ENCODE data around the gene CCT5.

The CCT5 gene

DNA sequence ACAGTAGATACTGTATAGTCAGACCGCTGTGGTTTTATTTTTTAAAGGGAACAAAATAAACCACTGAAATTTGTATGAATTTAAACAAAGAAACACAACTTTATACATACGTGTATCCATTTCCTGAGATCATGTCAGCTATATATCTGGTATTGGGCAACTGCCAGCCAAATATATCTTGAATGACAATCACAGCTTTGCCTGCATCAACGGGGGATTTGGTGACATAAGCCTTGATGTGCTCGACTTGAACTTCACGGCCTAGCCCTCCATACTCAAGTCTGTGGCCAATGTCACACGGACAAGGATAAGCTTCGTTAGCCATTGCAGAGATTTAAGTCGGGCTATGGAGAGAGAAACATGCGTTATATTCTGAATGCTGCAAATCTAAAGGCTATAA, 40.4 kb downstream of the CCT5 start:
- Histone ChIP-seq H3K4me1 (ENCODE audit: control insufficient read depth, insufficient read depth, low read length) (peaks cover 30% of the 10 kb centered on the region), H3K9ac (ENCODE audit: low read length) (no peak overlapping the region), H3K9me3 (ENCODE audit: control insufficient read depth, low read length) (no peaks in the 10 kb centered on the region), H3K27me3 (replicated peaks; ENCODE audit: control insufficient read depth, insufficient read depth, low read length) (no peaks in the 10 kb centered on the region), H3K36me3 (ENCODE audit: control insufficient read depth, insufficient read depth, low read length, severe bottlenecking) (peaks cover 9% of the 10 kb centered on the region), H3K4me3 (ENCODE audit: low read length) (no peak overlapping the region)
- no peak for DNase-seq (ENCODE audit: low read depth)

DNA sequence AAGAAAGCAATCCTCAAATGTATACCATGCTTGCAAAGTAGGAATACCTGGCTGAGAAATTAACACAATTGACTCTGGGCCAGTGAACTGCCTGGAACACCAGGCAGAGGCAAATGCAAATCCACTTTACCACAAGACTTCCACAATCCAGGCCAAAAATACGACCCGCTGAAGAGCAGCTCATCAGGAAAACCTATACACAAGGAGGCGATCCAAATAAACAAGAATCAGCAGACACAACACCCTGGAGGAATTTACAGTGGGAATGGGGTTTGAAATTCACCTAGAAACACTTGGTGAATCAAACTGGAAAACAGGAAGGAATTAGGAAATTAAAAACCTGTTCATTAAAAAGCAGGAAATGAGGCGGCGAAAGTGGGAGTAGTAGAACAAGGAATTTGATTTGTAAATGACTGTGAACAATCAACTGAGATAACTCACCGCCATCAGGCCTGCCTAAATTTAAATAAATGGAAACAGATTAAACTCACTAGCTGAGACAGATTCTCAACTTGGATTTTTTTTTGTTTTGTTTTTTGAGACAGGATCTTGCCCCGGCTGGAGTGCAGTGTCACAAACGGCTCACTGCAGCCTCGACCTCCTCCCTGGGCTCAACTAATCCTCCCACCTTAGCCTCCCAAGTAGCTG, 41.7 kb downstream of the CCT5 start:
- no peak for DNase-seq (ENCODE audit: low read depth)
- H3K27me3 ChIP-seq (replicated peaks; ENCODE audit: control insufficient read depth, insufficient read depth, low read length), result no peaks in the 10 kb centered on the region
- H3K4me1 ChIP-seq (ENCODE audit: control insufficient read depth, insufficient read depth, low read length), result peaks cover 17% of the 10 kb centered on the region
- peaks cover 13% of the 10 kb centered on the region for H3K36me3 ChIP-seq (ENCODE audit: control insufficient read depth, insufficient read depth, low read length, severe bottlenecking)
- H3K4me3 ChIP-seq (ENCODE audit: low read length), result no peak overlapping the region
- H3K9me3 ChIP-seq (ENCODE audit: control insufficient read depth, low read length), result no peaks in the 10 kb centered on the region
- H3K9ac ChIP-seq (ENCODE audit: low read length), result no peak overlapping the region

DNA sequence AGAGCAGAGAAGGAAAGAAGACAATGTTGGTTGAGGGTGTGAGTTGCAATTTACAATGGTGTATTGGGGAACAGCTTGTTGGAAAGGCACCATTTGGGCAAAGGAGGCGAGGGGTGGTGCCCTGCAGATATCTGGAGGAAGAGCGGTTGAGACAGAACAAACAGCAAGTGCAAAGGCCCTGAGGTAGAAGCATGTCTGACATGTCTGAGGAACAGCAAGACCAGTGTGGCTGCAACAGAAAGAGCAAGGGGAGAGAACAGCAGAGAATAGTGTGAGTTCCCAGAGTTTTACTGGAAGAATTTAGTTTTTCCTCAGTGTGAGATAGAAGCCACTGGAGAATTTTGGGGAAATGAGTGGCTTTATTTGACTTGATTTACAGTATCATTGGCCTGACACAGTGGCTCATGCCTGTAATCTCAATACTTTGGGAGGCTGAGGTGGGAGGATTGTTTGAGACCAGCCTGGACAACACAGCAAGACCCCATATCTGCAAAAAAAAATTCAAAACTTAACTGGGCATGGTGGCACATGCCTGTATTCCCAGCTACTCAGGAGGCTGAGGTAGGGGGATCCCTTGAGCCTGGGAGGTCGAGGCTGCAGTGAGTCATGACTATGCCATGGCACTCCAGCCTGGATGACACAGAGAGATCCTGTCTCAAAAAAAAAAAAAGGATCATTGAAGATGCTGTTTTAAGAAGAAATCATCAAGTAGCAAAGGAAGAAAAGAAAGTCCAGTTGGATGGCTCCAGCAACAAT, 44.0 kb downstream of the CCT5 start:
- H3K9ac ChIP-seq (ENCODE audit: low read length), result no peak overlapping the region
- H3K4me3 ChIP-seq (ENCODE audit: low read length), result no peak overlapping the region

DNA sequence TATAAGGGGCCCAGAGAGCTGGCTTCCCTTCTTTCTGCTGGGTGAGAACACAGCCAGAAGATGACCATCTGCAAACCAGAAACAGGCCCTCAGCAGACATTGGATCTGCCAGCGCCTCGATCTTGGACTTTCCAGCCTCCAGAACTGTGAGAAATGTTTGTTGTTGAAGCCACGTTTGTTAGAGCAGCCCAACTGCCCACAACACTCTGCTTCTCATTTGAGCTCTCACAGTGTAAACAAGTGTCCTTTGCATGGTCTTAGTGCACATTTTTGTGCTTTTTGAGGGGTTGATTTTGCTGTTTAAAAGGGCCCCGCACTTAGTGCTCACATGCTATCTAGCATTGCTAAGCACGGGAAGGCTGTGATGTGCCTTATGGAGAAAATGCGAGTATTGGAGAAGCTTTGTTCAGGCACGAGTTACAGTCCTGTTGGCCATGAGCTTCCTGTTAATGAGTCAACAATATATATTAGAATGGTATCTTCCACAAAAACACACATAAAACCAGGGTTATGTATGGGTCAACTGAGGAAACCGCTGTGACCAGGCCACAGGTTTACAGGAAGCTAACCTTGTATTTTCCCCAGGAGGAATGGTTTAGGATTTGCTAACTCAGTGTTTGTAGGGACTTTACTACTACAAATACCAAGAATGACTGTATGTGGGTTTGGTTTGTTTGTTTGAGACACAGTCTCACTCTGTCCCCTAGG, 45.7 kb downstream of the CCT5 start:
- Histone ChIP-seq H3K27me3 (replicated peaks; ENCODE audit: control insufficient read depth, insufficient read depth, low read length) (no peaks in the 10 kb centered on the region), H3K4me3 (ENCODE audit: low read length) (no peak overlapping the region), H3K36me3 (ENCODE audit: control insufficient read depth, insufficient read depth, low read length, severe bottlenecking) (peaks cover 15% of the 10 kb centered on the region), H3K9me3 (ENCODE audit: control insufficient read depth, low read length) (no peaks in the 10 kb centered on the region), H3K4me1 (ENCODE audit: control insufficient read depth, insufficient read depth, low read length) (no peaks in the 10 kb centered on the region), H3K9ac (ENCODE audit: low read length) (no peak overlapping the region)
- DNase-seq (ENCODE audit: low read depth), result no peak

More for the DNA sequence above, 44.0 kb downstream of the CCT5 start:
- no peak for DNase-seq (ENCODE audit: low read depth)
- peaks cover 7% of the 10 kb centered on the region for H3K36me3 ChIP-seq (ENCODE audit: control insufficient read depth, insufficient read depth, low read length, severe bottlenecking)
- H3K4me1 ChIP-seq (ENCODE audit: control insufficient read depth, insufficient read depth, low read length), result peaks cover 8% of the 10 kb centered on the region
- H3K27me3 ChIP-seq (replicated peaks; ENCODE audit: control insufficient read depth, insufficient read depth, low read length), result no peaks in the 10 kb centered on the region
- no peaks in the 10 kb centered on the region for H3K9me3 ChIP-seq (ENCODE audit: control insufficient read depth, low read length)

DNA sequence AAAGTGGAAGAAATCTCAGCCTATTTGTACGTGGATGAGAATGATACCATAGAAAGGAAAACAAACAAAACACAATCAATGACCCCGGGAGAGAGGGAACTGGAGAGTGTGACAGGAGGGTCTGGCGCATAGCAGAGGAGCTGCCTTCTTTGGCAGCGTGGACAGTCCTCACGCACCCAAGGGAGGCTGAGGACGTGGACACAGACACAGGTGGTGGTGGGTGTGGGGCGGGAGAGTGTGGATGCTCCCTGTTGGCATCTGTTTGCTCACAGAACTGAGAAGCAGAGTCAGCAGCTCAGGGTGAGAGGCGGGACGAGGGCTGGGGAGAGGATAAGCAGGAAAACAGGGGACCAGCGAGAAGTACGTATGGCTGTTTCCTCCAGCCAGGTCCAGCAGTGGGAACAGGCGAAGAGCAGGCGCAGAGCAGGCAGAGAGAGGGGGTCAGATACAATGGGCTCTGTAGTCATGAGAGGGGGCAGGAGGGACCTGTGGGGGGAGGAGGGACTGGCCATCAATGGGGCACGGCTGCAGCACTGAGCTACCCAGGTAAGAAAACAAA, 47.6 kb downstream of the CCT5 start:
- Histone ChIP-seq H3K36me3 (ENCODE audit: control insufficient read depth, insufficient read depth, low read length, severe bottlenecking) (peaks cover 15% of the 10 kb centered on the region), H3K9ac (ENCODE audit: low read length) (no peak overlapping the region), H3K4me3 (ENCODE audit: low read length) (no peak overlapping the region), H3K9me3 (ENCODE audit: control insufficient read depth, low read length) (no peaks in the 10 kb centered on the region), H3K27me3 (replicated peaks; ENCODE audit: control insufficient read depth, insufficient read depth, low read length) (no peaks in the 10 kb centered on the region), H3K4me1 (ENCODE audit: control insufficient read depth, insufficient read depth, low read length) (no peaks in the 10 kb centered on the region)
- DNase-seq (ENCODE audit: low read depth), result no peak

DNA sequence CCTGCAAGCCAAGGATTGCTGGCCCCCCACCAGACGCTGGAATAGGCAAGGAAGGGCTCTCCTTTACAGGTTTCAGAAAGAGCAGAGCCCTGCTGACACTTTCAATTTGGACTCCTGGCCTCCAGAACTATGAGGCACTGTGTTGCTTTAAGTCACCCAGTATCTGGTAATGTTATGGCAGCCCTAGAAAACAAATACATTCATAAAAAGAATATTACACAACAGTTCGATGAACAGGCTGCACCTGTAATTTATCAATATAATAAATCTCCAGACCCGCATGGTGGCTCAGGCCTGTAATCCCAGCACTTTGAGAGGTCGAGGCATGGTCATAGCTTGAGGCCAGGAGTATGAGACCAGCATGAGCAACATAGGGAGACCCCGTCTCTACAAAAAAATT, 50.2 kb downstream of the CCT5 start:
- H3K27me3 ChIP-seq (replicated peaks; ENCODE audit: control insufficient read depth, insufficient read depth, low read length), result no peaks in the 10 kb centered on the region

DNA sequence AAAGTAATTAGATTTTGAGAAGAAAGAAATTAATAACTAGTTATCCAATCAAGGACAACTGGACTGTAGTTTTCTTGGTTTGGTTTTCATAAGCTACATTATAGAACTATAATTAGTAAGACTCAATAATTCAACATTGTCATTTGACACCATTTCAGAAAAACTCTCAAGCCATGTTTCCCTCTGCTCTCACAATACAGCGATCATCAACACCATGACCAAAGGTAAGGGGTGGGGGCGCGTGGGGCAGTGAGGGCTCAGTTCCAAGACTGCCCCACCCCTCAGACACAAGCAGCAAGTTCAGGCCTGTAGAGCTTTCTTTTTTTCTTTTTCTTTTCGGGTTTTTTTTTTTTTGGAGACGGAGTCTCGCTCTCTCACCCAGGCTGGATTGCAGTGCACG, 51.2 kb downstream of the CCT5 start:
- H3K36me3 ChIP-seq (ENCODE audit: control insufficient read depth, insufficient read depth, low read length, severe bottlenecking), result peaks cover 8% of the 10 kb centered on the region
- H3K9ac ChIP-seq (ENCODE audit: low read length), result no peak overlapping the region
- no peak overlapping the region for H3K4me3 ChIP-seq (ENCODE audit: low read length)
- H3K27me3 ChIP-seq (replicated peaks; ENCODE audit: control insufficient read depth, insufficient read depth, low read length), result no peaks in the 10 kb centered on the region
- no peak for DNase-seq (ENCODE audit: low read depth)
- H3K9me3 ChIP-seq (ENCODE audit: control insufficient read depth, low read length), result no peaks in the 10 kb centered on the region
- peaks cover 4% of the 10 kb centered on the region for H3K4me1 ChIP-seq (ENCODE audit: control insufficient read depth, insufficient read depth, low read length)

More for the DNA sequence above, 50.2 kb downstream of the CCT5 start:
- Histone ChIP-seq H3K9me3 (ENCODE audit: control insufficient read depth, low read length) (no peaks in the 10 kb centered on the region), H3K9ac (ENCODE audit: low read length) (no peak overlapping the region), H3K4me1 (ENCODE audit: control insufficient read depth, insufficient read depth, low read length) (no peaks in the 10 kb centered on the region), H3K36me3 (ENCODE audit: control insufficient read depth, insufficient read depth, low read length, severe bottlenecking) (peaks cover 15% of the 10 kb centered on the region), H3K4me3 (ENCODE audit: low read length) (no peak overlapping the region)
- DNase-seq (ENCODE audit: low read depth), result no peak

DNA sequence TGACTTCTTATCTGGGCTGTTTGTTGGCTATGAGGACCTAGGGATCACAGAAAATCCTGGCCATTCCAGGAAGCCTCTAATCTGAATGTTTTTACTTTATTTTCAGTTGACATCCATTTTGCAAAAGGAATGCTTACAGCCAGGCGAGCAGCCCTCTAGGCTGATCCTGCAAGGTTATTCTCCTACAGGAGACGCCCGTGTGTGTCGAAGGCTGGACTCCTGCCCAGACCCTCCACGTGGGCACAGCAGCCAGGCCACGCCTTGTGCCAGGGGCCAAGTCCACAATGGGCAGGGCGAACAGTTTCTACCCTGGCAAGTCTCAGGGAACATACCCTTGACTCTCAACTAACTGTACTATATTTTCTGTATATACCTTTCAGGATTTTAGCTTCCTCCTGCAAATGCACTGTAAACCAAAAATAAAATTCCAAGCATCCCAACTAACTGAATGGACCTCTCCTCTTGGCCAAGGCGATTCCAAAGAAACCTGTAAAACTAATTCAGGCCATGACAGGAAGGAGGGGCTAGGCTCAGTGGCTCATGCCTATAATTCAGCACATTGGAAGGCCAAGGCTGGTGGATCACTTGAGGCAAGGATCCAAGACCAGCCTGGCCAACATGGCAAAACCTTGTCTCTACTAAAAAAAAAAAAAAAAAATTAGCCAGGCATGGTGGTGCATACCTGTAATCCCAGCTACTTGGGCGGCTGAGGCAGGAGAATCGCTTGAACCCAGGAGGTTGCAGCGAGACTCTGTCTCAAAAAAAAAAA, 51.9 kb downstream of the CCT5 start:
- Histone ChIP-seq H3K27me3 (replicated peaks; ENCODE audit: control insufficient read depth, insufficient read depth, low read length) (no peaks in the 10 kb centered on the region), H3K36me3 (ENCODE audit: control insufficient read depth, insufficient read depth, low read length, severe bottlenecking) (peaks cover 8% of the 10 kb centered on the region), H3K4me3 (ENCODE audit: low read length) (no peak overlapping the region), H3K4me1 (ENCODE audit: control insufficient read depth, insufficient read depth, low read length) (peaks cover 12% of the 10 kb centered on the region), H3K9me3 (ENCODE audit: control insufficient read depth, low read length) (no peaks in the 10 kb centered on the region), H3K9ac (ENCODE audit: low read length) (no peak overlapping the region)
- no peak for DNase-seq (ENCODE audit: low read depth)

DNA sequence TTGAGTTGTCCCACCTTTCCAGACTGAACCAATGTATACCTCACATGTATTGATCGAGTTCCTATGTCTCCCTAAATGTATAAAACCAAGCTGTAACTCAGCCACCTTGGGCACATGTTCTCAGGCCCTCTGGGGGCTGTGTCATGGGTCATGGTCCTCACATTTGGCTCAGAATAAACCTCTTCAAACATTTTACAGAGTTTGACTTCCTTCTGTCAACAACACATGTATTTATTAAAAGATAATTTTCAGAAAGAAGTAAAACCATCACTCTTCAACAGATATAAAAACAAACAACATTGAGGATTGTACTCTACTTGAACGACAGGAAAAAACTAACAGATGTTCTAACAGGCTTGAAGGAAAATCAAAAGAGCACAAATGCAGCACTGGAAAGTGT, 53.1 kb downstream of the CCT5 start:
- H3K9ac ChIP-seq (ENCODE audit: low read length), result no peak overlapping the region
- H3K4me1 ChIP-seq (ENCODE audit: control insufficient read depth, insufficient read depth, low read length), result peaks cover 13% of the 10 kb centered on the region
- DNase-seq (ENCODE audit: low read depth), result no peak
- no peaks in the 10 kb centered on the region for H3K27me3 ChIP-seq (replicated peaks; ENCODE audit: control insufficient read depth, insufficient read depth, low read length)
- no peak overlapping the region for H3K4me3 ChIP-seq (ENCODE audit: low read length)
- peaks cover 8% of the 10 kb centered on the region for H3K36me3 ChIP-seq (ENCODE audit: control insufficient read depth, insufficient read depth, low read length, severe bottlenecking)
- no peaks in the 10 kb centered on the region for H3K9me3 ChIP-seq (ENCODE audit: control insufficient read depth, low read length)

DNA sequence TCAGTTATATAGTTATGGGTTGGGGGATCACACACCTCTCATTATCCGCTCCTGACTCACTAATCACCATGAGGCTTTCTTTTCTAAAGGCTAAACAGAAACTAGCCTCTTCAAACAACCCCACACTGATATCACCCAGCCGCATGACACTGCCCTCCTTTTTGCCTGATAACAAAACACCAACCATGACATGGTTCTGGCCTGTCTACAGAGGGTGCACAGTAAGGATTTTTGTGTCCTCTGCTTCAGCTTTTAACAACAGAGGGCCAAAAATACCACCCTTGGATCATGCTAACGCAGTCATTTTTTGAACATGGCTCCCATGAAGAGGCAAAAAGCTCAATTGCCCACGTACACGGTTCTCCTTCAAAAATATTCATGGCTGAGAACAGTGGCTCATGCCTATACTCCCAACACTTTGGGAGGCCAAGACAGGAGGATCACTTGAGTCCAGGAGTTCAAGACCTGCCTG, 53.7 kb downstream of the CCT5 start:
- DNase-seq (ENCODE audit: low read depth), result no peak
- Histone ChIP-seq H3K36me3 (ENCODE audit: control insufficient read depth, insufficient read depth, low read length, severe bottlenecking) (peaks cover 8% of the 10 kb centered on the region), H3K9ac (ENCODE audit: low read length) (no peak overlapping the region), H3K9me3 (ENCODE audit: control insufficient read depth, low read length) (no peaks in the 10 kb centered on the region), H3K4me3 (ENCODE audit: low read length) (no peak overlapping the region), H3K27me3 (replicated peaks; ENCODE audit: control insufficient read depth, insufficient read depth, low read length) (no peaks in the 10 kb centered on the region), H3K4me1 (ENCODE audit: control insufficient read depth, insufficient read depth, low read length) (peaks cover 13% of the 10 kb centered on the region)

Measured in adipocyte (in vitro differentiated cells).